Activated CD8-positive, alpha-beta memory T cell treated with anti-CD3 and anti-CD28 coated beads, Interleukin-2, amount 10 ng/mL, durations not matched to agents 7 days and 5 days (primary cell): Measurements from ENCODE around the gene EIF4G1. TPM values are rescaled to one million over a fixed set of nuclear protein-coding genes. Genes with fewer than 3 reads are reported as not detected.

ENCODE experiments used
- ATAC-seq: fragments of 150-1000 bp; cut with Tn5 transposase; one replicate; pipeline ENCODE4 v1.10.0; 2021; ENCODE audit warnings: moderate library complexity
- CTCF ChIA-PET: fragments of 350-600 bp; sonication (Branson Sonifier 250); formaldehyde crosslinking; loops from one replicate; lab custom pipeline; 2021; ENCODE audit warnings: antibody characterized with exemption; lab: Charles Lee
- DNase-seq: peaks from one replicate; pipeline ENCODE4 v3.0.0-alpha.2; 2020
- H3K27ac Mint-ChIP-seq: one replicate; pipeline ENCODE4 v1.8.0; 2021; ENCODE audit warnings: mild to moderate bottlenecking, mixed read lengths
- H3K27me3 Mint-ChIP-seq: one replicate; pipeline ENCODE4 v1.8.0; 2021; ENCODE audit warnings: mixed read lengths
- H3K36me3 Mint-ChIP-seq: one replicate; pipeline ENCODE4 v1.8.0; 2021; ENCODE audit warnings: mild to moderate bottlenecking, mixed read lengths
- H3K4me1 Mint-ChIP-seq: one replicate; pipeline ENCODE4 v1.8.0; 2021; ENCODE audit warnings: mixed read lengths
- H3K4me3 Mint-ChIP-seq: one replicate; pipeline ENCODE4 v1.8.0; 2021; ENCODE audit warnings: mild to moderate bottlenecking, moderate library complexity, mixed read lengths
- H3K9me3 Mint-ChIP-seq: one replicate; pipeline ENCODE4 v1.8.0; 2022; ENCODE audit warnings: low read depth, mixed read lengths
- total RNA-seq, 2 experiments: library from RNA; stranded (reverse); gene quantifications; one replicate each; pipeline ENCODE4 v1.2.3, GENCODE V29; 2021

EIF4G1 gene
- total RNA-seq, 2 experiments from 2014 or later = 348 to 471 TPM

GRCh38 chr3:184314700-184315542 lies 515 bp downstream of the EIF4G1 start:
- peaks cover 25% of the 10 kb centered on the region for H3K36me3 Mint-ChIP-seq
- DNase-seq (peak; percentile 65), ATAC-seq (peak; percentile 50)
- H3K4me3 Mint-ChIP-seq = peak overlapping the region; percentile 86
- CTCF ChIA-PET = interaction anchor here (1.0 to 1.5 kb wide), 2 partner anchors 12 to 47 kb away, joined by 3 read pairs; partner anchors contain the start of genes CLCN2 and POLR2H
- no peaks in the 10 kb centered on the region for H3K27me3 Mint-ChIP-seq
- H3K9me3 Mint-ChIP-seq = no peaks in the 10 kb centered on the region
- peaks cover 30% of the 10 kb centered on the region for H3K4me1 Mint-ChIP-seq
- peak overlapping the region; percentile 87 for H3K27ac Mint-ChIP-seq

- no peak for ATAC-seq
- H3K4me3 Mint-ChIP-seq = peak overlapping the region; percentile 86
- peak; percentile 48 for DNase-seq
- H3K9me3 Mint-ChIP-seq = no peaks in the 10 kb centered on the region
- CTCF ChIA-PET = interaction anchor here (1.0 to 1.9 kb wide), 4 partner anchors 9 to 46 kb away, joined by 3 to 6 read pairs (median 4); partner anchors contain the start of genes CLCN2 and POLR2H
- H3K27ac Mint-ChIP-seq = peak overlapping the region; percentile 87
- H3K4me1 Mint-ChIP-seq = peaks cover 30% of the 10 kb centered on the region
- peaks cover 24% of the 10 kb centered on the region for H3K36me3 Mint-ChIP-seq
- no peaks in the 10 kb centered on the region for H3K27me3 Mint-ChIP-seq
Observed at GRCh38 chr3:184315543-184315867, 1.1 kb downstream of the EIF4G1 start.

- Mint-ChIP-seq H3K27me3 (no peaks in the 10 kb centered on the region), H3K4me3 (peak overlapping the region; percentile 86), H3K4me1 (peaks cover 30% of the 10 kb centered on the region), H3K9me3 (no peaks in the 10 kb centered on the region), H3K36me3 (peaks cover 30% of the 10 kb centered on the region), H3K27ac (peak overlapping the region; percentile 87)
- DNase-seq = no peak
- no peak for ATAC-seq
- CTCF ChIA-PET = interaction anchor here (1.0 to 1.9 kb wide), 4 partner anchors 10 to 46 kb away, joined by 3 to 6 read pairs (median 4); partner anchors contain the start of genes CLCN2 and POLR2H
Observed at GRCh38 chr3:184315871-184316661, 1.7 kb downstream of the EIF4G1 start.

GRCh38 chr3:184316792-184317191 lies 2.4 kb downstream of the EIF4G1 start:
- no peaks in the 10 kb centered on the region for H3K9me3 Mint-ChIP-seq
- peak overlapping the region; percentile 86 for H3K4me3 Mint-ChIP-seq
- H3K36me3 Mint-ChIP-seq = peaks cover 37% of the 10 kb centered on the region
- CTCF ChIA-PET = interaction anchor here (1.7 to 1.9 kb wide), 3 partner anchors 11 to 55 kb away, joined by 4 to 6 read pairs (median 5); no protein-coding TSS in a partner anchor
- no peaks in the 10 kb centered on the region for H3K27me3 Mint-ChIP-seq
- H3K4me1 Mint-ChIP-seq = peaks cover 30% of the 10 kb centered on the region
- peak overlapping the region; percentile 87 for H3K27ac Mint-ChIP-seq
- DNase-seq (no peak), ATAC-seq (no peak)

GRCh38 chr3:184317201-184317600 lies 2.8 kb downstream of the EIF4G1 start:
- H3K36me3 Mint-ChIP-seq = peaks cover 38% of the 10 kb centered on the region
- H3K9me3 Mint-ChIP-seq = no peaks in the 10 kb centered on the region
- CTCF ChIA-PET = interaction anchor here (1.7 to 1.9 kb wide), 3 partner anchors 11 to 54 kb away, joined by 4 to 6 read pairs (median 5); no protein-coding TSS in a partner anchor
- H3K4me3 Mint-ChIP-seq = peak overlapping the region; percentile 86
- no peaks in the 10 kb centered on the region for H3K27me3 Mint-ChIP-seq
- no peak overlapping the region for H3K27ac Mint-ChIP-seq
- DNase-seq (no peak), ATAC-seq (no peak)
- peaks cover 30% of the 10 kb centered on the region for H3K4me1 Mint-ChIP-seq

GRCh38 chr3:184320104-184320445 lies 5.7 kb downstream of the EIF4G1 start:
- Mint-ChIP-seq H3K9me3 (no peaks in the 10 kb centered on the region), H3K27me3 (no peaks in the 10 kb centered on the region), H3K36me3 (peaks cover 61% of the 10 kb centered on the region), H3K27ac (no peak overlapping the region), H3K4me1 (peaks cover 29% of the 10 kb centered on the region), H3K4me3 (no peak overlapping the region)
- DNase-seq = no peak
- ATAC-seq = no peak
- CTCF ChIA-PET = interaction anchor here (1.4 to 1.5 kb wide), 2 partner anchors 18 to 34 kb away, joined by 3 to 4 read pairs; partner anchors contain the start of gene FAM131A

- DNase-seq = no peak
- no peak for ATAC-seq
- Mint-ChIP-seq H3K36me3 (peaks cover 70% of the 10 kb centered on the region), H3K4me1 (peaks cover 25% of the 10 kb centered on the region), H3K27me3 (no peaks in the 10 kb centered on the region), H3K9me3 (no peaks in the 10 kb centered on the region), H3K4me3 (no peak overlapping the region), H3K27ac (no peak overlapping the region)
- CTCF ChIA-PET = no interaction called here
Observed at GRCh38 chr3:184321666-184322065, 7.3 kb downstream of the EIF4G1 start.

- peaks cover 72% of the 10 kb centered on the region for H3K36me3 Mint-ChIP-seq
- no peak for DNase-seq
- no peak overlapping the region for H3K27ac Mint-ChIP-seq
- peaks cover 12% of the 10 kb centered on the region for H3K4me1 Mint-ChIP-seq
- no peaks in the 10 kb centered on the region for H3K27me3 Mint-ChIP-seq
- no peak overlapping the region for H3K4me3 Mint-ChIP-seq
- CTCF ChIA-PET = no interaction called here
- H3K9me3 Mint-ChIP-seq = no peaks in the 10 kb centered on the region
- ATAC-seq = no peak
Observed at GRCh38 chr3:184322731-184323487, 8.5 kb downstream of the EIF4G1 start.

- ATAC-seq (no peak), DNase-seq (no peak)
- H3K4me1 Mint-ChIP-seq = peaks cover 9% of the 10 kb centered on the region
- CTCF ChIA-PET = no interaction called here
- H3K9me3 Mint-ChIP-seq = no peaks in the 10 kb centered on the region
- no peaks in the 10 kb centered on the region for H3K27me3 Mint-ChIP-seq
- peaks cover 75% of the 10 kb centered on the region for H3K36me3 Mint-ChIP-seq
- no peak overlapping the region for H3K4me3 Mint-ChIP-seq
- H3K27ac Mint-ChIP-seq = no peak overlapping the region
Observed at GRCh38 chr3:184323696-184324095, 9.3 kb downstream of the EIF4G1 start.

GRCh38 chr3:184325269-184325668 lies 10.9 kb downstream of the EIF4G1 start:
- DNase-seq (no peak), ATAC-seq (no peak)
- peaks cover 3% of the 10 kb centered on the region for H3K4me1 Mint-ChIP-seq
- H3K4me3 Mint-ChIP-seq = no peak overlapping the region
- CTCF ChIA-PET = no interaction called here
- peaks cover 80% of the 10 kb centered on the region for H3K36me3 Mint-ChIP-seq
- H3K27ac Mint-ChIP-seq = no peak overlapping the region
- H3K9me3 Mint-ChIP-seq = no peaks in the 10 kb centered on the region
- H3K27me3 Mint-ChIP-seq = no peaks in the 10 kb centered on the region

- ATAC-seq (no peak), DNase-seq (no peak)
- H3K4me1 Mint-ChIP-seq = peaks cover 3% of the 10 kb centered on the region
- CTCF ChIA-PET = no interaction called here
- no peaks in the 10 kb centered on the region for H3K9me3 Mint-ChIP-seq
- H3K27ac Mint-ChIP-seq = no peak overlapping the region
- H3K4me3 Mint-ChIP-seq = no peak overlapping the region
- no peaks in the 10 kb centered on the region for H3K27me3 Mint-ChIP-seq
- peaks cover 80% of the 10 kb centered on the region for H3K36me3 Mint-ChIP-seq
Observed at GRCh38 chr3:184325715-184326369, 11.4 kb downstream of the EIF4G1 start.

GRCh38 chr3:184327171-184327570 lies 12.8 kb downstream of the EIF4G1 start:
- H3K9me3 Mint-ChIP-seq = no peaks in the 10 kb centered on the region
- H3K36me3 Mint-ChIP-seq = peaks cover 81% of the 10 kb centered on the region
- no peaks in the 10 kb centered on the region for H3K27me3 Mint-ChIP-seq
- H3K4me1 Mint-ChIP-seq = peaks cover 10% of the 10 kb centered on the region
- CTCF ChIA-PET = interaction anchor here (1.4 kb wide), 1 partner anchor 12 kb away, joined by 3 read pairs; no protein-coding TSS in a partner anchor
- H3K27ac Mint-ChIP-seq = no peak overlapping the region
- no peak for DNase-seq
- no peak for ATAC-seq
- no peak overlapping the region for H3K4me3 Mint-ChIP-seq
